ENCODE measurements around the gene DRC7. TPM values are rescaled to one million over a fixed set of nuclear protein-coding genes. Genes with fewer than 3 reads are reported as not detected.
"Not testable (repeated sequence)": the region's sequence is repeated elsewhere in the genome, so short reads cannot be mapped to it uniquely, and the experiment has no call there.

Gene DRC7
- total RNA-seq, 1 donor from 2014 or later = 0.04 TPM

GRCh38 chr16:57708168-57708567 is 13.6 kb downstream of the DRC7 start:
- H3K36me3 ChIP-seq (ENCODE audit: control insufficient read depth, insufficient read depth, low read length) = no peaks in the 10 kb centered on the region
- DNase-seq (ENCODE audit: low read depth) = no peak
- H3K27me3 ChIP-seq (ENCODE audit: control insufficient read depth, insufficient read depth, low read length) = peaks cover 10% of the 10 kb centered on the region
- TF ChIP-seq, protein P1, sequence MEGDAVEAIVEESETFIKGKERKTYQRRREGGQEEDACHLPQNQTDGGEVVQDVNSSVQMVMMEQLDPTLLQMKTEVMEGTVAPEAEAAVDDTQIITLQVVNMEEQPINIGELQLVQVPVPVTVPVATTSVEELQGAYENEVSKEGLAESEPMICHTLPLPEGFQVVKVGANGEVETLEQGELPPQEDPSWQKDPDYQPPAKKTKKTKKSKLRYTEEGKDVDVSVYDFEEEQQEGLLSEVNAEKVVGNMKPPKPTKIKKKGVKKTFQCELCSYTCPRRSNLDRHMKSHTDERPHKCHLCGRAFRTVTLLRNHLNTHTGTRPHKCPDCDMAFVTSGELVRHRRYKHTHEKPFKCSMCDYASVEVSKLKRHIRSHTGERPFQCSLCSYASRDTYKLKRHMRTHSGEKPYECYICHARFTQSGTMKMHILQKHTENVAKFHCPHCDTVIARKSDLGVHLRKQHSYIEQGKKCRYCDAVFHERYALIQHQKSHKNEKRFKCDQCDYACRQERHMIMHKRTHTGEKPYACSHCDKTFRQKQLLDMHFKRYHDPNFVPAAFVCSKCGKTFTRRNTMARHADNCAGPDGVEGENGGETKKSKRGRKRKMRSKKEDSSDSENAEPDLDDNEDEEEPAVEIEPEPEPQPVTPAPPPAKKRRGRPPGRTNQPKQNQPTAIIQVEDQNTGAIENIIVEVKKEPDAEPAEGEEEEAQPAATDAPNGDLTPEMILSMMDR (IDR thresholded peaks at IDR 0.05; ENCODE audit: insufficient read depth, low read length, poor library complexity, severe bottlenecking) = no peak
- H3K4me3 ChIP-seq (ENCODE audit: low read depth, low read length) = no peak overlapping the region

- Histone ChIP-seq H3K27me3 (ENCODE audit: control insufficient read depth, insufficient read depth, low read length) (peaks cover 14% of the 10 kb centered on the region), H3K4me3 (ENCODE audit: low read depth, low read length) (no peak overlapping the region), H3K36me3 (ENCODE audit: control insufficient read depth, insufficient read depth, low read length) (no peaks in the 10 kb centered on the region)
- DNase-seq (ENCODE audit: low read depth) = no peak
- TF ChIP-seq, protein P1 (IDR thresholded peaks at IDR 0.05; ENCODE audit: insufficient read depth, low read length, poor library complexity, severe bottlenecking) = no peak
Observed at GRCh38 chr16:57709663-57710062, 15.1 kb downstream of the DRC7 start.

- DNase-seq (ENCODE audit: low read depth) = no peak
- no peaks in the 10 kb centered on the region for H3K36me3 ChIP-seq (ENCODE audit: control insufficient read depth, insufficient read depth, low read length)
- no peak overlapping the region for H3K4me3 ChIP-seq (ENCODE audit: low read depth, low read length)
- H3K27me3 ChIP-seq (ENCODE audit: control insufficient read depth, insufficient read depth, low read length) = peaks cover 14% of the 10 kb centered on the region
- TF ChIP-seq, protein P1 (IDR thresholded peaks at IDR 0.05; ENCODE audit: insufficient read depth, low read length, poor library complexity, severe bottlenecking) = no peak
Observed at GRCh38 chr16:57711346-57711745, 16.7 kb downstream of the DRC7 start.

DNA sequence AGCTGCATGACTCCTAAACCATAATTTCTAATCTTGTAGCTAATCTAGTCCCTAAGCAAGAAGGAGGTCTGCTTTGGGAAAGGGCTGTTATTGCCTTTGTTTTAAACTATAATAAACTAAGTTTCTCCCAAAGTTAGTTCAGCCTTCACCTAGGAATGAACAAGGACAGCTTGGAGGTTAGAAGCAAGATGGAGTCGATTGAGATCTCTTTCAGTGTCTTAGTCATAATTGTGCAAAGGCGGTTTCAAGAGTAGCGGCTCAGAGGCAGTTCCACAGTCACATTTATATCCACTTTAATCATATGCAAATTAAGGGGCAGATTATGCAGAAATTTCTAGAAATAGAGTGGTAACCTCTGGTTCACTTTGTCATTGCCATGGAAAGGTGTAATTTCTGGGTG is 17.4 kb downstream of the DRC7 start:
- Histone ChIP-seq H3K4me3 (ENCODE audit: low read depth, low read length) (no peak overlapping the region), H3K27me3 (ENCODE audit: control insufficient read depth, insufficient read depth, low read length) (peaks cover 14% of the 10 kb centered on the region), H3K36me3 (ENCODE audit: control insufficient read depth, insufficient read depth, low read length) (no peaks in the 10 kb centered on the region)
- TF ChIP-seq, protein P1 (IDR thresholded peaks at IDR 0.05; ENCODE audit: insufficient read depth, low read length, poor library complexity, severe bottlenecking) = no peak
- no peak for DNase-seq (ENCODE audit: low read depth)

DNA sequence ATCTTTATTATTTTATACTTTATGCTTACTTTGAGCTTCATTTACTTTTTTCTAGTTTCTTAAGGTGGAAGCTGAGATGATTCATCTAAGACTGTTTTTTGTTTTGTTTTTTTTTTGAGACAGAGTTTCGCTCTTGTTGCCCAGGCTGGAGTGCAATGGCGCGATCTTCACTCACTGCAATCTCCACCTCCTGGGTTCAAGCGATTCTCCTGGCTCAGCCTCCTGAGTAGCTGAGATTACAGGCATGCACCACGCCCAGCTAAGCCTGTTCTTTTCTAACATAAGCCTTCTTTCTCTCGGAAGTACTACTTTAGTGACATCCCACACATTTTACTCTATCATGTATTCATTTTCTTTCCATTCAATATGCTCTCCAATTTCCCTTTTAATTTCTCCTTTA is 18.0 kb downstream of the DRC7 start:
- DNase-seq (ENCODE audit: low read depth); H3K36me3 ChIP-seq (ENCODE audit: control insufficient read depth, insufficient read depth, low read length); H3K4me3 ChIP-seq (ENCODE audit: low read depth, low read length): not testable (repeated sequence)
- H3K27me3 ChIP-seq (ENCODE audit: control insufficient read depth, insufficient read depth, low read length) = peaks cover 14% of the 10 kb centered on the region

DNA sequence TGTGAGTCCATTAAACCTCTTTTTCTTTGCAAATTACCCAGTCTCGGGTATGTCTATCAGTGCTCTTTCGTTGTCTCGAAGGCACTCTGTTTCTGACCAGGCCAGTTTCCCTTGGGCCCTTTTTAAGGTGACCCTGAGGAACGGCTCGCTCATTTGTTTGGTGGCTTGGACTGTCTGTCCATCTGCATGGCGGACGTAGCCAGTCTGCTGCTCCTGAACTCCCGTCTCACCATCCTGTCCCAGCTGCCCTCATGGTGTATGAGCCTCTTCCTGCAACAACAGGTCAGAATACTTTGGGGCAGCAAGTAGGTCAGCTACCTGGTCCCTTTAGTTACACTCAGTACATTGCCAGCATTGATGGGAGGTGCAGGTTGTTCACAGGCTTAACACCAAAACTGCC is 19.0 kb downstream of the DRC7 start:
- no peak for DNase-seq (ENCODE audit: low read depth)
- TF ChIP-seq, protein P1 (IDR thresholded peaks at IDR 0.05; ENCODE audit: insufficient read depth, low read length, poor library complexity, severe bottlenecking) = no peak
- H3K36me3 ChIP-seq (ENCODE audit: control insufficient read depth, insufficient read depth, low read length) = no peaks in the 10 kb centered on the region
- H3K4me3 ChIP-seq (ENCODE audit: low read depth, low read length) = no peak overlapping the region
- peaks cover 17% of the 10 kb centered on the region for H3K27me3 ChIP-seq (ENCODE audit: control insufficient read depth, insufficient read depth, low read length)

Data from kidney epithelial cell (primary cell).